H1 (cell line): ENCODE data around the gene TLR7. TPM values are rescaled to one million over a fixed set of nuclear protein-coding genes. Genes with fewer than 3 reads are reported as not detected.

ENCODE experiments used
- BRCA1 ChIP-seq: IDR thresholded peaks from 2 replicates; pipeline ENCODE4 v1.6.1; 2012; ENCODE audit warnings: low read depth, low read length, improper control_type of control experiment
- CHD2 ChIP-seq: IDR thresholded peaks from 2 replicates; pipeline ENCODE4 v1.6.1; 2012; ENCODE audit warnings: low read length, improper control_type of control experiment
- CREB1 ChIP-seq: IDR thresholded peaks from 2 replicates; pipeline ENCODE4 v1.6.1; 2012; ENCODE audit warnings: inconsistent platforms
- RAD21 ChIP-seq, 2 experiments: IDR thresholded peaks in 1 of 2; conservative IDR thresholded peaks in 1 of 2; 2 replicates each; pipeline ENCODE4 v1.6.1; 2011; ENCODE audit warnings: low read depth in 2 of 2, low read length in 2 of 2, improper control_type of control experiment in 1 of 2, inconsistent platforms in 1 of 2, mild to moderate bottlenecking in 1 of 2, moderate library complexity in 1 of 2
- TAF1 ChIP-seq: IDR thresholded peaks from 2 replicates; pipeline ENCODE4 v1.6.1; 2011; ENCODE audit warnings: mild to moderate bottlenecking, low read depth, low read length
- TEAD4 ChIP-seq: IDR thresholded peaks from 2 replicates; pipeline ENCODE4 v1.6.1; 2012; ENCODE audit warnings: low read depth, low read length, inconsistent platforms, mixed read lengths
- YY1 ChIP-seq: IDR thresholded peaks from 2 replicates; pipeline ENCODE4 v1.6.1; 2011; ENCODE audit warnings: low read depth, mild to moderate bottlenecking, low read length
- ZNF274 ChIP-seq: IDR thresholded peaks from 2 replicates; pipeline ENCODE4 v1.7.0; 2012; ENCODE audit warnings: low read length, borderline replicate concordance; ENCODE audit errors: extremely low read depth
- polyA plus RNA-seq, 7 experiments: library from polyadenylated mRNA; depleted of rRNA in 3 of 7; stranded (reverse) in 5 of 7; unstranded in 2 of 7; fragments of >200 nt in 5 of 7; fragments of 200-250 nt in 2 of 7; gene quantifications; 1 replicate in 5 of 7; 2 replicates in 1 of 7; 4 replicates in 1 of 7; pipeline versions ENCODE4 v1.2.1 to v1.2.3, GENCODE V29; 2011 to 2013; ENCODE audit warnings: missing spikeins in 2 of 7, mixed read lengths in 2 of 7
- total RNA-seq: library from RNA; stranded (reverse); fragmentation: NEBNext Ultra II Directional; extraction: Animal tissue kit (Norgen Biotek cat#: 25700); gene quantifications from 2 replicates; pipeline ENCODE4 v1.2.1, GENCODE V29; 2021

TLR7 gene
- total and polyA plus RNA-seq, 2 of the 8 experiments (the other 6 are each of a cell fraction or from before 2014, with no cell fraction given): 0.02 TPM; not detected in 1

DNA sequence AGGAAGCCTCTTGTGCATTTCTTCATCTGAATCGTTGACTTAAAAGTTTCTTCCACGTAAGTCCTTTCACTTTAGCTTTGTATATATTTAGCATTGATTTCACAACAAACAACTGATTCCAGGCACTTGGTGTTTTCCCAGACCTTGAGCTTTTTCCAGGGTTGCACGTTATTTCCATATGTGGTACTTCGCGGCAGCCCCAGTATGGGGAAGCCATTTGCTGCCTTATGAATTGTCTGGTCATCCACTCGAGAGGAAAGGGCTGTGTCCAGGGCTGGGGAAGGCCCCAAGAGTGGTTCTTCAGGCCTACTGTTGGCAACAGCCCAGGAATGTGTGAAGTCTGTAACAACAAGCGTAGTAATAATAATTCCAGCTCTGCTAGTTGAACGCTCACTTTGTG, 36.8 kb downstream of the TLR7 start (continued):
- TF ChIP-seq CHD2 (no peak), TAF1 (no peak), YY1 (no peak), ZNF274 (no peak), CREB1 (no peak), RAD21 (IDR thresholded peaks at IDR 0.05 in 1 of 2, conservative IDR thresholded peaks at IDR 0.05 in 1 of 2; ENCODE audit: low read depth in 2 of 2, low read length in 2 of 2) (no peak), TEAD4 (no peak), BRCA1 (no peak)
